DOHH2 (cell line): ENCODE results near the gene PTPRN2.

Experiments
- CTCF ChIP-seq: fragments of 200-600 bp; sonication (generic); IDR thresholded peaks from one replicate; pipeline ENCODE4 v1.5.1; 2014; ENCODE audit warnings: antibody characterized with exemption, mild to moderate bottlenecking, low read depth, low read length; ENCODE audit not compliant: poor library complexity, severe bottlenecking
- EZH2phosphoT487 ChIP-seq: fragments of 200-600 bp; sonication (generic); IDR thresholded peaks from 2 replicates; pipeline ENCODE4 v1.6.1; 2017; ENCODE audit warnings: borderline replicate concordance, mild to moderate bottlenecking, antibody characterized with exemption, low read length, moderate library complexity, mixed read lengths

GRCh38 chr7:157676001-157676400 lies 911.6 kb downstream of the PTPRN2 start:
- no peak for TF ChIP-seq CTCF
- no peak for TF ChIP-seq EZH2phosphoT487
